DMS53 treated with DMSO at 0.1 percent for 48 hours (cell line): ENCODE results near the gene GNAT1.

Experiments
- DNase-seq: peaks from one replicate; lab custom pipeline; 2025; ENCODE audit not compliant: unreplicated experiment; lab: John Stamatoyannopoulos, UW

GNAT1 gene

GRCh38 chr3:50174947-50175524 lies 16.4 kb upstream of the GNAT1 start:
- DNase-seq = no peak

- DNase-seq = no peak
These were observed 14.1 kb upstream of the GNAT1 start for GRCh38 chr3:50177346-50177745.

- no peak for DNase-seq
These were observed 11.7 kb upstream of the GNAT1 start for GRCh38 chr3:50179710-50180109.

GRCh38 chr3:50181985-50182384 lies 9.4 kb upstream of the GNAT1 start:
- no peak for DNase-seq

GRCh38 chr3:50182533-50183099 lies 8.8 kb upstream of the GNAT1 start:
- DNase-seq = no peak

- no peak for DNase-seq
These were observed 7.7 kb upstream of the GNAT1 start for GRCh38 chr3:50183755-50184154.

- no peak for DNase-seq
These were observed 7.0 kb upstream of the GNAT1 start for GRCh38 chr3:50184242-50184978.

GRCh38 chr3:50185230-50185629 lies 6.2 kb upstream of the GNAT1 start:
- DNase-seq = no peak

GRCh38 chr3:50186096-50186495 lies 5.3 kb upstream of the GNAT1 start:
- DNase-seq = no peak

- DNase-seq = no peak
These were observed 3.7 kb upstream of the GNAT1 start for GRCh38 chr3:50187750-50188149.

- DNase-seq = no peak
These were observed 2.1 kb upstream of the GNAT1 start for GRCh38 chr3:50189274-50189673.

- no peak for DNase-seq
These were observed 1.4 kb upstream of the GNAT1 start for GRCh38 chr3:50189989-50190388.

GRCh38 chr3:50192124-50192523 lies 714 bp downstream of the GNAT1 start:
- DNase-seq = no peak

GRCh38 chr3:50192689-50193141 lies 1.3 kb downstream of the GNAT1 start:
- no peak for DNase-seq

- DNase-seq = no peak
These were observed 1.9 kb downstream of the GNAT1 start for GRCh38 chr3:50193286-50193685.

GRCh38 chr3:50193746-50194127 lies 2.3 kb downstream of the GNAT1 start:
- DNase-seq = no peak

GRCh38 chr3:50194128-50194902 lies 2.9 kb downstream of the GNAT1 start:
- DNase-seq = no peak

GRCh38 chr3:50194903-50195500 lies 3.6 kb downstream of the GNAT1 start:
- no peak for DNase-seq

GRCh38 chr3:50195501-50196252 lies 4.3 kb downstream of the GNAT1 start:
- no peak for DNase-seq

GRCh38 chr3:50196253-50196801 lies 4.9 kb downstream of the GNAT1 start:
- DNase-seq = no peak
